DND-41 (cell line): Measurements from ENCODE around the gene ABCC9.

Experiments
- ATAC-seq: fragments of 200-7000 bp; cut with Tn5 transposase; 3 replicates; pipeline ENCODE4 v1.9.1; 2021; ENCODE audit warnings: low read depth; ENCODE audit not compliant: insufficient read depth
- DNase-seq: peaks from one replicate; pipeline ENCODE4 v3.0.0-alpha.2; 2020
- H2AFZ ChIP-seq: 2 replicates; pipeline ENCODE4 v1.6.0; 2012; ENCODE audit warnings: low read depth, low read length
- H3K27ac ChIP-seq: 2 replicates; pipeline ENCODE4 v1.5.1; 2012; ENCODE audit warnings: low read length, inconsistent platforms
- H3K27me3 ChIP-seq: fragments of 200-600 bp; sonication (generic); 2 replicates; pipeline ENCODE4 v1.6.0; 2012; ENCODE audit warnings: low read length, mild to moderate bottlenecking, inconsistent platforms; ENCODE audit not compliant: insufficient read depth, poor library complexity
- H3K36me3 ChIP-seq: 2 replicates; pipeline ENCODE4 v1.5.1; 2012; ENCODE audit warnings: low read length, inconsistent platforms; ENCODE audit not compliant: insufficient read depth
- H3K4me1 ChIP-seq: 2 replicates; pipeline ENCODE4 v1.5.1; 2012; ENCODE audit warnings: mild to moderate bottlenecking, low read length; ENCODE audit not compliant: insufficient read depth
- H3K4me2 ChIP-seq: 2 replicates; pipeline ENCODE4 v1.6.0; 2012; ENCODE audit warnings: mild to moderate bottlenecking, moderate library complexity, low read length, inconsistent platforms; ENCODE audit not compliant: insufficient read depth
- H3K4me3 ChIP-seq, 2 experiments: fragments of 200-600 bp in 1 of 2; shearing (Covaris generic) in 1 of 2; 2 replicates each; pipeline ENCODE4 v1.5.1; 2012 to 2016; ENCODE audit warnings: inconsistent platforms in 2 of 2, low read length in 2 of 2, mild to moderate bottlenecking in 2 of 2, low read depth in 1 of 2, moderate library complexity in 1 of 2
- H3K79me2 ChIP-seq: 2 replicates; pipeline ENCODE4 v1.6.0; 2012; ENCODE audit warnings: low read length, inconsistent platforms; ENCODE audit not compliant: insufficient read depth
- H3K9ac ChIP-seq: 2 replicates; pipeline ENCODE4 v1.6.0; 2012; ENCODE audit warnings: low read depth, mild to moderate bottlenecking, inconsistent platforms, low read length, moderate library complexity
- H3K9me3 ChIP-seq: 2 replicates; pipeline ENCODE4 v1.5.1; 2012; ENCODE audit warnings: low read length, moderate library complexity, mild to moderate bottlenecking, inconsistent platforms; ENCODE audit not compliant: insufficient read depth, severe bottlenecking
- H4K20me1 ChIP-seq: 2 replicates; pipeline ENCODE4 v1.6.0; 2012; ENCODE audit warnings: low read length; ENCODE audit not compliant: insufficient read depth
- CTCF ChIP-seq: IDR thresholded peaks from 2 replicates; pipeline ENCODE4 v1.5.1; 2012; ENCODE audit warnings: borderline replicate concordance, low read length, moderate library complexity, mild to moderate bottlenecking; ENCODE audit not compliant: poor library complexity, severe bottlenecking; ENCODE audit errors: extremely low read depth
- EZH2 ChIP-seq: IDR thresholded peaks from 3 replicates; pipeline ENCODE4 v1.6.1; 2012; ENCODE audit warnings: borderline replicate concordance, low read depth, mild to moderate bottlenecking, moderate library complexity, low read length, inconsistent platforms; ENCODE audit not compliant: severe bottlenecking

The ABCC9 gene

GRCh38 chr12:21825886-21826617 is 115.2 kb downstream of the ABCC9 start:
- H3K27me3 ChIP-seq = no peaks in the 10 kb centered on the region
- no peaks in the 10 kb centered on the region for H3K4me1 ChIP-seq
- no peak overlapping the region for H3K4me2 ChIP-seq
- H3K9me3 ChIP-seq = no peaks in the 10 kb centered on the region
- H4K20me1 ChIP-seq = no peaks in the 10 kb centered on the region
- no peaks in the 10 kb centered on the region for H3K36me3 ChIP-seq
- no peak overlapping the region for H3K27ac ChIP-seq
- TF ChIP-seq EZH2 (no peak), CTCF (no peak)
- no peaks in the 10 kb centered on the region for H3K79me2 ChIP-seq
- H2AFZ ChIP-seq = no peak overlapping the region
- DNase-seq (no peak), ATAC-seq (no peak)
- H3K4me3 ChIP-seq = no peak overlapping the region
- H3K9ac ChIP-seq = no peak overlapping the region

GRCh38 chr12:21823581-21823980 is 117.6 kb downstream of the ABCC9 start:
- H4K20me1 ChIP-seq = no peaks in the 10 kb centered on the region
- no peak overlapping the region for H3K9ac ChIP-seq
- no peaks in the 10 kb centered on the region for H3K79me2 ChIP-seq
- H3K9me3 ChIP-seq = no peaks in the 10 kb centered on the region
- H3K4me1 ChIP-seq = no peaks in the 10 kb centered on the region
- no peak overlapping the region for H3K27ac ChIP-seq
- no peak for DNase-seq
- H3K36me3 ChIP-seq = no peaks in the 10 kb centered on the region
- no peak for ATAC-seq
- H3K27me3 ChIP-seq = peaks cover 5% of the 10 kb centered on the region
- no peak overlapping the region for H3K4me3 ChIP-seq
- H2AFZ ChIP-seq = no peak overlapping the region
- no peak overlapping the region for H3K4me2 ChIP-seq
- no peak for TF ChIP-seq EZH2
- no peak for TF ChIP-seq CTCF

GRCh38 chr12:21819678-21820077 is 121.5 kb downstream of the ABCC9 start:
- Histone ChIP-seq H3K4me1 (no peaks in the 10 kb centered on the region), H3K4me3 (no peak overlapping the region), H2AFZ (no peak overlapping the region), H3K79me2 (no peaks in the 10 kb centered on the region), H3K4me2 (no peak overlapping the region), H3K9me3 (no peaks in the 10 kb centered on the region), H3K36me3 (no peaks in the 10 kb centered on the region), H3K9ac (no peak overlapping the region), H3K27ac (no peak overlapping the region), H3K27me3 (peaks cover 5% of the 10 kb centered on the region), H4K20me1 (no peaks in the 10 kb centered on the region)
- TF ChIP-seq EZH2 = no peak
- no peak for TF ChIP-seq CTCF
- ATAC-seq = no peak
- no peak for DNase-seq

GRCh38 chr12:21819236-21819635 is 122.0 kb downstream of the ABCC9 start:
- Histone ChIP-seq H3K4me3 (no peak overlapping the region), H3K79me2 (no peaks in the 10 kb centered on the region), H3K9me3 (no peaks in the 10 kb centered on the region), H3K4me2 (no peak overlapping the region), H3K27me3 (peaks cover 5% of the 10 kb centered on the region), H3K27ac (no peak overlapping the region), H3K36me3 (no peaks in the 10 kb centered on the region), H4K20me1 (no peaks in the 10 kb centered on the region), H3K9ac (no peak overlapping the region), H2AFZ (no peak overlapping the region), H3K4me1 (no peaks in the 10 kb centered on the region)
- no peak for DNase-seq
- no peak for TF ChIP-seq CTCF
- no peak for TF ChIP-seq EZH2
- no peak for ATAC-seq
